HG02970 (cell line): Measurements from ENCODE around the gene PDE8B.

Experiments
- ATAC-seq: cut with Tn5 transposase; IDR thresholded peaks from one replicate; pipeline ENCODE4 v1.9.1; 2021; ENCODE audit warnings: mild to moderate bottlenecking, moderate library complexity, moderate number of reproducible peaks; ENCODE audit not compliant: unreplicated experiment, low FRiP score

The PDE8B gene

GRCh38 chr5:77391240-77391765, 180.8 kb downstream of the PDE8B start:
- no peak for ATAC-seq

GRCh38 chr5:77394064-77394715, 183.7 kb downstream of the PDE8B start:
- no peak for ATAC-seq

- ATAC-seq: no peak
These were observed 185.5 kb downstream of the PDE8B start for GRCh38 chr5:77396017-77396416.

GRCh38 chr5:77397686-77398292, 187.3 kb downstream of the PDE8B start:
- ATAC-seq: no peak

GRCh38 chr5:77398458-77398857, 188.0 kb downstream of the PDE8B start:
- ATAC-seq: no peak

- ATAC-seq: no peak
These were observed 188.4 kb downstream of the PDE8B start for GRCh38 chr5:77398896-77399295.

- ATAC-seq: no peak
These were observed 190.2 kb downstream of the PDE8B start for GRCh38 chr5:77400645-77401044.

GRCh38 chr5:77402796-77403195, 192.3 kb downstream of the PDE8B start:
- no peak for ATAC-seq

GRCh38 chr5:77407152-77407551, 196.7 kb downstream of the PDE8B start:
- ATAC-seq: no peak

- no peak for ATAC-seq
These were observed 199.6 kb downstream of the PDE8B start for GRCh38 chr5:77409870-77410621.

GRCh38 chr5:77413049-77413448, 202.6 kb downstream of the PDE8B start:
- no peak for ATAC-seq

- no peak for ATAC-seq
These were observed 207.7 kb downstream of the PDE8B start for GRCh38 chr5:77418162-77418561.

GRCh38 chr5:77418601-77419581, 208.4 kb downstream of the PDE8B start:
- no peak for ATAC-seq

- ATAC-seq: no peak
These were observed 209.4 kb downstream of the PDE8B start for GRCh38 chr5:77419644-77420582.

GRCh38 chr5:77420940-77421339, 210.5 kb downstream of the PDE8B start:
- no peak for ATAC-seq

GRCh38 chr5:77423022-77423750, 212.7 kb downstream of the PDE8B start:
- no peak for ATAC-seq

GRCh38 chr5:77424921-77425320, 214.4 kb downstream of the PDE8B start:
- no peak for ATAC-seq

GRCh38 chr5:77425420-77425819, 214.9 kb downstream of the PDE8B start:
- no peak for ATAC-seq
